ENCODE data around the gene FBXO5.
A peak's percentile ranks its signal among the peaks of the same experiment; 100 is the strongest.

- TF ChIP-seq REST (IDR thresholded peaks at IDR 0.05; ENCODE audit: unreplicated experiment) (no peak), CTCF (conservative IDR thresholded peaks at IDR 0.05; ENCODE audit: low read depth in 2 of 2) (no peak), NANOG (IDR thresholded peaks at IDR 0.05; ENCODE audit: borderline replicate concordance) (no peak), ZNF331 (CRISPR knock-in tag; IDR thresholded peaks at IDR 0.05; ENCODE audit: low read depth) (no peak), CREB1 (CRISPR knock-in tag; IDR thresholded peaks at IDR 0.05; ENCODE audit: low read depth) (no peak), POLR2AphosphoS5 (IDR thresholded peaks at IDR 0.05; ENCODE audit: low read depth) (peak; percentile 34), EZH2 (IDR thresholded peaks at IDR 0.05; ENCODE audit: low read depth, unreplicated experiment) (no peak), ETS1 (IDR thresholded peaks at IDR 0.05) (no peak), ZNF114 (CRISPR knock-in tag; IDR thresholded peaks at IDR 0.05) (no peak), STAT1 (IDR thresholded peaks at IDR 0.05; ENCODE audit: unreplicated experiment) (no peak), EZH2phosphoT487 (IDR thresholded peaks at IDR 0.05; ENCODE audit: unreplicated experiment) (no peak)
Measured at GRCh38 chr6:152969688-152970418, 13.0 kb downstream of the FBXO5 start.
